SU-DHL-6 (cell line): Measurements from ENCODE around the gene PCSK2.

Source experiments
- H2AFZ ChIP-seq: fragments of 200-600 bp; sonication (generic); 2 replicates; pipeline ENCODE4 v1.6.1; 2014; ENCODE audit warnings: low read depth, mild to moderate bottlenecking, moderate library complexity, mixed read lengths, antibody characterized with exemption, low read length; ENCODE audit not compliant: severe bottlenecking
- H3F3A ChIP-seq: fragments of 200-600 bp; shearing (Covaris generic); 2 replicates; pipeline ENCODE4 v1.6.0; 2016; ENCODE audit warnings: antibody characterized with exemption, mild to moderate bottlenecking; ENCODE audit not compliant: insufficient read depth
- H3K27ac ChIP-seq: fragments of 200-600 bp; sonication (generic); 2 replicates; pipeline ENCODE4 v1.5.1; 2016; ENCODE audit warnings: low read depth, mild to moderate bottlenecking, low read length, moderate library complexity, mixed read lengths
- H3K27me3 ChIP-seq: fragments of 200-600 bp; sonication (generic), shearing (Covaris generic); 2 replicates; pipeline ENCODE4 v1.6.0; 2014; ENCODE audit warnings: mild to moderate bottlenecking, low read length
- H3K36me3 ChIP-seq: fragments of 200-600 bp; sonication (generic); 2 replicates; pipeline ENCODE4 v1.6.1; 2014; ENCODE audit warnings: mild to moderate bottlenecking, low read length, mixed read lengths
- H3K4me2 ChIP-seq: fragments of 300-600, 200-600 bp; shearing (Covaris generic), sonication (generic); 2 replicates; pipeline ENCODE4 v1.6.0; 2014; ENCODE audit warnings: low read length, low read depth, mild to moderate bottlenecking; ENCODE audit not compliant: poor library complexity, severe bottlenecking
- H3K4me3 ChIP-seq: fragments of 200-600 bp; sonication (generic); 2 replicates; pipeline ENCODE4 v1.5.1; 2014; ENCODE audit warnings: antibody characterized with exemption, low read length, mild to moderate bottlenecking, mixed read lengths; ENCODE audit not compliant: insufficient read depth, poor library complexity, severe bottlenecking
- H3K79me2 ChIP-seq: fragments of 200-600 bp; sonication (generic); 2 replicates; pipeline ENCODE4 v1.6.1; 2014; ENCODE audit warnings: mild to moderate bottlenecking, low read length, moderate library complexity; ENCODE audit not compliant: insufficient read depth
- H3K9ac ChIP-seq: fragments of 200-600 bp; sonication (generic); 2 replicates; pipeline ENCODE4 v1.7.0; 2014; ENCODE audit warnings: mild to moderate bottlenecking, low read length
- H3K9me2 ChIP-seq: fragments of 200-600 bp; sonication (generic); replicated peaks from 2 replicates; pipeline ENCODE4 v1.6.1; 2014; ENCODE audit warnings: low read length; ENCODE audit not compliant: insufficient read depth
- H3K9me3 ChIP-seq: fragments of 200-600 bp; sonication (generic); 2 replicates; pipeline ENCODE4 v1.6.1; 2014; ENCODE audit warnings: low read length, mixed read lengths; ENCODE audit not compliant: insufficient read depth
- H4K20me1 ChIP-seq: fragments of 200-600 bp; sonication (generic); 2 replicates; pipeline ENCODE4 v1.6.1; 2014; ENCODE audit warnings: low read depth, mild to moderate bottlenecking, antibody characterized with exemption, low read length, moderate library complexity, mixed read lengths
- EZH2phosphoT487 ChIP-seq: fragments of 200-600 bp; sonication (generic), shearing (Covaris generic); conservative IDR thresholded peaks from 2 replicates; pipeline ENCODE4 v1.6.1; 2018; ENCODE audit warnings: mild to moderate bottlenecking, antibody characterized with exemption, low read length, moderate library complexity, mixed read lengths
- TF ChIP-seq, protein P1 (sequence below): fragments of 200-600 bp; sonication (generic); IDR thresholded peaks from one replicate; pipeline ENCODE4 v1.5.1; 2017; ENCODE audit warnings: antibody characterized with exemption, mild to moderate bottlenecking, low read length, moderate library complexity; ENCODE audit not compliant: insufficient read depth, poor library complexity, severe bottlenecking

The PCSK2 gene, protein sequence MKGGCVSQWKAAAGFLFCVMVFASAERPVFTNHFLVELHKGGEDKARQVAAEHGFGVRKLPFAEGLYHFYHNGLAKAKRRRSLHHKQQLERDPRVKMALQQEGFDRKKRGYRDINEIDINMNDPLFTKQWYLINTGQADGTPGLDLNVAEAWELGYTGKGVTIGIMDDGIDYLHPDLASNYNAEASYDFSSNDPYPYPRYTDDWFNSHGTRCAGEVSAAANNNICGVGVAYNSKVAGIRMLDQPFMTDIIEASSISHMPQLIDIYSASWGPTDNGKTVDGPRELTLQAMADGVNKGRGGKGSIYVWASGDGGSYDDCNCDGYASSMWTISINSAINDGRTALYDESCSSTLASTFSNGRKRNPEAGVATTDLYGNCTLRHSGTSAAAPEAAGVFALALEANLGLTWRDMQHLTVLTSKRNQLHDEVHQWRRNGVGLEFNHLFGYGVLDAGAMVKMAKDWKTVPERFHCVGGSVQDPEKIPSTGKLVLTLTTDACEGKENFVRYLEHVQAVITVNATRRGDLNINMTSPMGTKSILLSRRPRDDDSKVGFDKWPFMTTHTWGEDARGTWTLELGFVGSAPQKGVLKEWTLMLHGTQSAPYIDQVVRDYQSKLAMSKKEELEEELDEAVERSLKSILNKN

DNA sequence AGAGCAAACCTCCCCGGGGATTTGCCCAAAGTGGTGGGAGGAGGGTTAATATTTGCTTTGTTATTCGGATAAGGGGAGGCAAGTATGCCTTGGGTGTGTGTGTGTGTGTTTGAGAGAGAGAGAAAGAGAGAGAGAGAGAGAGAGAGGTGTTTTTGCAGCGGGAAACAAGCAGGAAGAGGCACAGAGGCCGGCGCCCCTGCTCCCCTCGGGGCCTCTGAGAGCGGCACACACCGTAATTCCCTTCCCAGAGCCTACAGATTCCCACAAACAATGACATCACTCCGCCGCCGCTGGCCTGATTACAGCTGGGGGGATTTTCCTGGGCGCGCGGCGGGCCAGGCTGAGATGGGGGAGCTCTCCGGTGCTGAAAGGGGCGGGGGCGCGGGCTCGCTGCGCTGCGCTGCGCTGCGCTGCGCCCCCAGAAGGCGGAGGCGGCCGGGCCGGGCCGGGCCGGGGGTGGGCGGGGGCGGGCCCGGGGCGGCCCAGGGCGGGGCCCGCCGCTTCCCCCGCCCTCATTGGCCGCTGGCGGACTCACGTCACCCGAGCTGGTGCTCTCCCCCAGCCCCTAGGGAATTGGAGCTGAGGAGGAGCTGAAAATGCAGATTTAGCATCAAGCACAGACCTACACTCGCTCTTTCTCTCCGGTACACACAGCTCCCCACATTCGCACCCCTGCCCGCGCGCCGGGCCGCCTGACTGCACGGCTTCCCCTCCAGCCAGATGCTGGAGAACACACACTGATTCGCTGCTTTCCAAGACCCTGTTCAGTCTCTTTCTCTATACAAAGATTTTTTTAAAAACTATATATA is at the start of gene PCSK2:
TSS of gene PCSK2 (plus strand) at position 631 of the 809 bp plus-strand sequence. CDS start 266 bp downstream, outside the sequence.
- Histone ChIP-seq H3K4me3 (no peak within 1 kb of the TSS), H3K4me2 (no peak within 1 kb of the TSS), H3K9ac (no peak within 1 kb of the TSS), H2AFZ (no peak within 1 kb of the TSS), H3K9me3 (no peaks in the 10 kb centered on the region), H3K79me2 (no peaks in the 10 kb centered on the region), H3K27ac (no peak within 1 kb of the TSS), H3K36me3 (no peaks in the 10 kb centered on the region), H3F3A (no peaks in the 10 kb centered on the region), H3K9me2 (no peaks in the 10 kb centered on the region), H3K27me3 (no peaks in the 10 kb centered on the region), H4K20me1 (no peaks in the 10 kb centered on the region)
- TF ChIP-seq EZH2phosphoT487 = no peak
- TF ChIP-seq, protein P1, sequence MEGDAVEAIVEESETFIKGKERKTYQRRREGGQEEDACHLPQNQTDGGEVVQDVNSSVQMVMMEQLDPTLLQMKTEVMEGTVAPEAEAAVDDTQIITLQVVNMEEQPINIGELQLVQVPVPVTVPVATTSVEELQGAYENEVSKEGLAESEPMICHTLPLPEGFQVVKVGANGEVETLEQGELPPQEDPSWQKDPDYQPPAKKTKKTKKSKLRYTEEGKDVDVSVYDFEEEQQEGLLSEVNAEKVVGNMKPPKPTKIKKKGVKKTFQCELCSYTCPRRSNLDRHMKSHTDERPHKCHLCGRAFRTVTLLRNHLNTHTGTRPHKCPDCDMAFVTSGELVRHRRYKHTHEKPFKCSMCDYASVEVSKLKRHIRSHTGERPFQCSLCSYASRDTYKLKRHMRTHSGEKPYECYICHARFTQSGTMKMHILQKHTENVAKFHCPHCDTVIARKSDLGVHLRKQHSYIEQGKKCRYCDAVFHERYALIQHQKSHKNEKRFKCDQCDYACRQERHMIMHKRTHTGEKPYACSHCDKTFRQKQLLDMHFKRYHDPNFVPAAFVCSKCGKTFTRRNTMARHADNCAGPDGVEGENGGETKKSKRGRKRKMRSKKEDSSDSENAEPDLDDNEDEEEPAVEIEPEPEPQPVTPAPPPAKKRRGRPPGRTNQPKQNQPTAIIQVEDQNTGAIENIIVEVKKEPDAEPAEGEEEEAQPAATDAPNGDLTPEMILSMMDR = no peak

GRCh38 chr20:17177341-17177740 is 49.5 kb upstream of the PCSK2 start:
- Histone ChIP-seq H3K27ac (no peak overlapping the region), H3K36me3 (no peaks in the 10 kb centered on the region), H3K4me2 (no peak overlapping the region), H3K79me2 (no peaks in the 10 kb centered on the region), H3K9me2 (no peaks in the 10 kb centered on the region), H4K20me1 (no peaks in the 10 kb centered on the region), H3F3A (no peaks in the 10 kb centered on the region), H3K27me3 (no peaks in the 10 kb centered on the region), H2AFZ (no peak overlapping the region), H3K4me3 (no peak overlapping the region), H3K9ac (no peak overlapping the region), H3K9me3 (no peaks in the 10 kb centered on the region)
- TF ChIP-seq, protein P1 = no peak

DNA sequence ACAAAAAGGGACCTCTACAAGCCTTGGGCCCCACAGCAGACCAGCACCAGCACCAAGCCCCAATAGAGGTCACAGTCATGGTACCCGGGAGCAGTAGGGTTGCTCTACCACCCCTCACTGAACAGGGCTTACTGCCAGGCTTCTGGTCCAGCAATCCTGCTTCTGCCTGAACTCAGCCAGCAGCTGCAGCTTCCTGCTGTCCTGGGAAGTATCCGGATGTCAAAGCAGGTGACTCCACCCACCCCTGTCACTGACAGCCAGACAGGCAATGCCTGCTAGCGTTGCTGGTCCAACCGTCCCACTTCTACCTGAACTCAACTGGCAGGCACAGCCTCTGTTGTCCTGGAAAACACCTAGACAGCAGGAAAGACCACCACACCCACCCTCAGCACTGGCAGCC is 47.0 kb upstream of the PCSK2 start:
- Histone ChIP-seq H3K4me3 (no peak overlapping the region), H3K9me2 (no peaks in the 10 kb centered on the region), H3K27me3 (no peaks in the 10 kb centered on the region), H3K79me2 (no peaks in the 10 kb centered on the region), H3K27ac (no peak overlapping the region), H3K9me3 (no peaks in the 10 kb centered on the region), H3K9ac (no peak overlapping the region), H4K20me1 (no peaks in the 10 kb centered on the region), H3K4me2 (no peak overlapping the region), H3K36me3 (no peaks in the 10 kb centered on the region), H3F3A (no peaks in the 10 kb centered on the region), H2AFZ (no peak overlapping the region)
- TF ChIP-seq EZH2phosphoT487 = no peak
- TF ChIP-seq, protein P1 = no peak
